Fibroblast of villous mesenchyme (primary cell): ENCODE results near the gene CD46. TPM values are rescaled to one million over a fixed set of nuclear protein-coding genes. Genes with fewer than 3 reads are reported as not detected.

Experiments
- DNase-seq: peaks from one replicate; pipeline ENCODE4 v3.0.0-alpha.2; 2010; ENCODE audit warnings: low read depth
- H3K4me3 ChIP-seq: 2 replicates; pipeline ENCODE4 v1.5.1; 2011; ENCODE audit warnings: low read depth, mild to moderate bottlenecking, low read length
- CTCF ChIP-seq: IDR thresholded peaks from 2 replicates; pipeline ENCODE4 v1.5.1; 2012; ENCODE audit warnings: low read depth, mild to moderate bottlenecking, low read length; ENCODE audit not compliant: insufficient read depth
- total RNA-seq: library from RNA; depleted of rRNA; stranded (reverse); fragments of >200 nt; gene quantifications from 2 replicates; pipeline ENCODE4 v1.2.3, GENCODE V29; 2012

CD46 gene
- total RNA-seq, 1 donor: 153 TPM

DNA sequence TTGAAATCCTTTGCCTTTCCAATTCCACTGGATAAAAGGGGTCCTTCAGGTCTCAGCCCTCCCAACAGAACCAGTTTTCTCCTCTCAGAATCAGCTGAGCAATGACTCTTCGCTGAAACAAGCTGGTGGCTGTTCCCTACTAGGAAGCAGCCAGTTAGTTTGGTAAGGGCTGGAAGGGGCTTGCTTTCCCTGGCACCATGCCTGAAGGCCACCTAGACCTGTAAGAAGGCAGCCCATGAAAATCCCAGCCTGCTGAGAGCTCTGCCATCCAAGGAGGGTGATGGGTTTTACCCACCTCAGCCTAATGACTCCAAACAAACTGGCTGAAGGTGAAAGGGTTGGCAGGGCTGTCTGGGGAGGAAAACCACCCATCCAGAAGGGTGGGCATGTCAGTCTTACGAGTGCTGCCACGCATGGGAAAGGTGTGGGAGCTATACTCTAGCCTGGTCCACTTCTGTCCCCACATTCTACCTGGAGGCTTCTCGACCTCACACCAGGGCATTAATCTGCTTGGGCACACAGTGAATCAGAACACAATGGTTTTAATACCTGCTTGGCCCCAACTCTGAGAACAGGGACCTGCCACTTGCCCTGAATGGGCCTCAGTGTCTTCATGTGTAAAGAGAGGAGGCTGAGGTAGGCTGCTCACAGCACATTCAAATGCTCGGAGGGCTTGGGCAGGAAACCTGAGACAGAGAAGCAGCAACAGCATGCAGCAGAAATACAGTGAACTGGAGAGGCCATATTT lies 53.0 kb downstream of the CD46 start:
- DNase-seq: no peak
- TF ChIP-seq CTCF: no peak
- no peak overlapping the region for H3K4me3 ChIP-seq

DNA sequence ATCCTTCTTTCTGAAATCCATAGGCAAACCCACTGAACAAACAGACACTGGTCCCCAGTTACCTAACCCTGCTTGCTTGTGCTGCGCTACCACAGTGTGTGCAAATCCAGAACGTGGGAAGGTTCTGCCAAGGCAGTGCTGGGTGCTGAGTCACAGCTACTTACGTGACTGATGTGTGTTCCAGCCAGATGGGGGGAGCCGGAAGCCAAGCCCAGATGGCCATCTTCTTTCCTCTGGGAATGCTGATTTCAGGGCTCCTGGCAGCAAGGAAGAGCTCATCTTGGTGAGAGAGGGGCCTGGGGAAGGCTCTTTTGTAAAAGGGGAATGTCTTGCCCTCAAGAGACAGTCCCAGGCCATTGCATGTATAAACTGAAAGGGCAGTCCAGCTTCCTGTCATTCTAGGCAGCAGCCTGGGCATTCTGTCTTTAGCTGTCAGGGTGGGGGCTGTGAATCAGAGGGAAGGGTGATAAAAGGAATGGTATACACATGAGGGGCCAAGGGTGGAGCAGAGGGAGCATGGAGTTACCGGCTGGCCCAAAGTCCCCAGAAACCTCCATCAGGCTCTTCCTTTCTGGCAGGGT lies 54.1 kb downstream of the CD46 start:
- DNase-seq: peak; percentile 97
- no peak overlapping the region for H3K4me3 ChIP-seq
- no peak for TF ChIP-seq CTCF

DNA sequence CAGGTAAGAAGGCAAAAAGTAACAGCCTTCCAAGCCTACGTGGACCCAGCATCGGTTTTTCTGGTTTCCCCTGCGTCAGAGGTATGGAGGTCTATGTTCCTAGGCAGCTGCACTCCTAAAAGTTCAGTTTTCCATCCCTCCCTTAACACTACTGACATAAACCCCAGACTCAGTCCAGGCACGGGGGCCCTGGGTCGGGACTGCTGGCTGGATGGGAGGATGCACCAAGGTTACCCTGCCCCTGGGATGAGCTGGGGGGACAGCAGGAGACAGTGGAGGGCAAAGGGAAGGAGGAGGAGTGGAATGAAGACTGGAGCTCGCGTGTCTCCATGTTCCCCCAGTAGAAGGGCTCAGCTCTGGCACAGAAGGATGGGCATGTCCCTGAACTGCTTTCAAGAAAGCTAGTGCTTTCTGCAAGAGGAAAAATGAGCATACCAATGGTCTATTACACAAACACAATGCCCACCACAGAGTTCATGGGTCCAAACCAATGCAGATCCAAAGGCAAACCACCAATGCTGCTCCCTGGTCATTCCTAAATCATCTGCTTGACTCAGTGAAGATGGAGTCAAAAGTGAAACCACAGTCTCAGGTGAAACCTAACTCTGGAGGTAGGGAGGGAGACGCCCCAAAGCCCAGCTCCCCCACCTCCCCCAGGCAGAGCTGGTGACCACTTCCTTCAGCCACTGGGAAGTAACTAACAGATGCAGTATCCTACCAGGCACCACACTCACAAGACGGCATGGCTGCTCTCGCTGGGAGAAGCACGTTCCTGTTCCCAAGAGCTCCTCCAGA lies 54.9 kb downstream of the CD46 start:
- DNase-seq: no peak
- TF ChIP-seq CTCF: no peak
- H3K4me3 ChIP-seq: no peak overlapping the region

- no peak for DNase-seq
- H3K4me3 ChIP-seq: no peak overlapping the region
- no peak for TF ChIP-seq CTCF
Measured at GRCh38 chr1:207807326-207807689, 55.5 kb downstream of the CD46 start.

GRCh38 chr1:207807690-207808321 lies 56.0 kb downstream of the CD46 start:
- H3K4me3 ChIP-seq: no peak overlapping the region
- no peak for TF ChIP-seq CTCF
- DNase-seq: no peak

- TF ChIP-seq CTCF: no peak
- H3K4me3 ChIP-seq: no peak overlapping the region
Measured at GRCh38 chr1:207808322-207808705, 56.5 kb downstream of the CD46 start.

More at GRCh38 chr1:207808322-207808705, 56.5 kb downstream of the CD46 start:
- no peak for DNase-seq
